ENCODE data around the gene ARID5B. TPM values are rescaled to one million over a fixed set of nuclear protein-coding genes. Genes with fewer than 3 reads are reported as not detected.
A peak's percentile ranks its signal among the peaks of the same experiment; 100 is the strongest.

The ARID5B gene
- total and polyA plus RNA-seq, 2 of the 4 experiments (the other 2 are of a cell fraction) = 41.0 to 125 TPM

- Histone ChIP-seq H4K5ac (ENCODE audit: low read depth, low read length) (no peak overlapping the region), H4K91ac (ENCODE audit: insufficient read depth, low read depth, low read length) (no peak overlapping the region), H2BK20ac (ENCODE audit: low read depth, low read length) (no peak overlapping the region), H2AFZ (replicated peaks; ENCODE audit: low read length, poor library complexity) (no peak overlapping the region), H4K8ac (ENCODE audit: low read depth in 2 of 2, low read length in 2 of 2) (no peak overlapping the region), H4K20me1 (ENCODE audit: insufficient read depth, low read length) (peaks cover 33% of the 10 kb centered on the region; the same call in 1 of the 2 replicates), H3K27me3 (ENCODE audit: control insufficient read depth, insufficient read depth, low read length) (no peaks in the 10 kb centered on the region), H3K9me1 (ENCODE audit: insufficient read depth, low read length) (peaks cover 15% of the 10 kb centered on the region), H3K9me3 (ENCODE audit: control insufficient read depth, insufficient read depth, low read length) (no peaks in the 10 kb centered on the region), H3K27ac (ENCODE audit: insufficient read depth, low read length) (no peak overlapping the region), H3K56ac (ENCODE audit: extremely low read depth, insufficient read depth, low read length) (no peak overlapping the region), H3K4ac (ENCODE audit: low read depth, low read length) (no peak overlapping the region), H2BK15ac (ENCODE audit: low read depth, low read length) (no peak overlapping the region), H3K36me3 (ENCODE audit: control insufficient read depth, insufficient read depth, low read length) (peaks cover 14% of the 10 kb centered on the region), H2BK120ac (ENCODE audit: low read depth, low read length) (no peak overlapping the region), H3K79me1 (ENCODE audit: low read depth in 1 of 2, low read length in 2 of 2) (peaks cover 57 to 82% of the 10 kb centered on the region in 2 experiments), H3K14ac (replicated peaks; ENCODE audit: low read depth, low read length) (no peak overlapping the region), H2BK5ac (ENCODE audit: low read depth, low read length, poor library complexity, severe bottlenecking) (no peak overlapping the region), H2AK9ac (replicated peaks; ENCODE audit: low read depth, low read length, poor library complexity) (no peak overlapping the region), H3K23ac (ENCODE audit: low read depth, low read length) (no peak overlapping the region; the same call in 1 of the 2 replicates), H2AK5ac (ENCODE audit: low read depth, low read length) (no peak overlapping the region), H3K4me3 (ENCODE audit: insufficient read depth, low read depth, low read length) (no peak overlapping the region), H3K4me2 (ENCODE audit: low read depth, low read length) (no peak overlapping the region), H3K18ac (ENCODE audit: low read depth, low read length) (no peak overlapping the region), H3K4me1 (ENCODE audit: control insufficient read depth, insufficient read depth, low read length) (peaks cover 11% of the 10 kb centered on the region), H3K9ac (ENCODE audit: low read depth, low read length) (no peak overlapping the region)
- intact Hi-C loops (cut with micrococcal nuclease) = no loop called here
- in situ Hi-C loops (cut with MboI; ENCODE audit: low sequenced_read_pairs) = no loop called here
- TF ChIP-seq CEBPB (IDR thresholded peaks at IDR 0.05; ENCODE audit: low read depth, low read length) = peak; percentile 90
- no peak for TF ChIP-seq RFX5 (IDR thresholded peaks at IDR 0.05; ENCODE audit: low read depth, low read length)
- DNase-seq = peak; percentile 49
- no TSS peak for BruUV-seq (replicated peaks)
- WGBS, 2 experiments (ENCODE audit: extremely low coverage in 2 of 2, insufficient read length in 1 of 2) = no CpG with 5 or more reads among the region's 2 CpGs
- dilution Hi-C loops (cut with HindIII; ENCODE audit: low sequenced_read_pairs, unreplicated experiment) = no loop called here
- ChIA-PET POLR2A (ENCODE audit: unreplicated experiment) (no interaction called here), CTCF (interaction anchor here (0.5 to 1.1 kb wide), 2 partner anchors 24 to 90 kb away, joined by 3 to 6 read pairs; no protein-coding TSS in a partner anchor)
- ATAC-seq (ENCODE audit: low read depth) = peak; percentile 42
Observed at GRCh38 chr10:62005281-62005680, 103.8 kb downstream of the ARID5B start.
